ENCODE results near the gene MEF2B. TPM values are rescaled to one million over a fixed set of nuclear protein-coding genes. Genes with fewer than 3 reads are reported as not detected.

Gene MEF2B
- total RNA-seq, 1 experiment from 2014 or later = 1.3 TPM

DNA sequence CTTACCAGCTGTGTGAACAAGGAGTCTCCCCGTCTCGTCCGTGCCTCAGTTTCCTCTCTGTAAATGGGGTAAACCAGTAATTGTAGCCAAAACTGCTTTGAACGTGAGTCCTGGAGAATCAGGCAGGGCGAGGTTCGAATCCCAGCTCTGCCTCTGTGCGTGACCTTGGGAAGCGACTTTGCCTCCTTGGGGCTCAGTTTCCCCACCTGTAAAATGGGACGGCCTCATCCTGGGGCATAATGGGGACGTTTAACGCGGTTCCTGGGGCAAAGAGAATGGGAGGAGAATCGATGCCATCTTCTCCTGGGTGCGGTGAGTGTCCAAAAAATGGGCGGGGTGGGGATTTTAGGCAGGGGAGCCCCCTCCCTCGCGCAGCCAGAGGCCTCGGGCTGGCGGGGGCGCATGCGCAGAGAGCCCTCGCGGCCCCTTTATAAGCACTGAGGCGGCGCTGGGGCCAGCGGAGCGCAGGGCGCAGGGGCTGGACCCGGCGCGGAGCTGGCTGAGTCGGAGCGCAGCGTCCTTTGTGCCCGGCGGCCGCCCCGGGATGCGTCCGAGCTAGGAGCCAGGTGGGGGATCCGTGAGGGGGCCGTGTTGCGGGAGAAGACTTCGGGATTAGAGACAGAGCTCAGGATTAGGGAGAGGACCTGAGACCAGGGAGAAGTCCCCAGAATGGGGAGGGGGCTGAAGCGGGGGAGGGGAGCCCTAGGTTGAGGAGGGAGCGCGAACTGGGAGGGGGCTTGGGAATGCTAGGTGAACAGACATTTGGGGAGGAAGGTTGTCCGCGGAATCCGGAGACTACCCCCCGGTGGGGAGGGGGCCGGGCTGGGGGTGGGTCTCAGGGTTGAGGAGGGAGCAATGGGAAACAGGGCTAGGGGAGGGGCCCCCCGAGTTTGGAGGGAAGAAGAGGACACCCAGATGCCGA, 41.7 kb upstream of the MEF2B start, which contains the start of gene NCAN:
NCAN (plus strand) TSS at position 460 of the 922 bp plus-strand sequence. CDS start 4,996 bp downstream, outside the sequence.
- no peak within 1 kb of the TSS for H3K4ac ChIP-seq (ENCODE audit: low read depth, low read length)
- peak; percentile 47 for DNase-seq

More for the DNA sequence above, 41.7 kb upstream of the MEF2B start, which contains the start of gene NCAN:
- no peak within 1 kb of the TSS for H2BK15ac ChIP-seq (ENCODE audit: low read depth, low read length)
- no peak within 1 kb of the TSS for H4K8ac ChIP-seq (replicated peaks; ENCODE audit: insufficient read length, low read depth, low read length)
- no peak within 1 kb of the TSS for H3T11ph ChIP-seq (ENCODE audit: low read length)
- no peak for TF ChIP-seq CTCF (conservative IDR thresholded peaks at IDR 0.05)
- Mint-ChIP-seq H3K9me3 (peaks cover 0 to 8% of the 10 kb centered on the region in 2 experiments; a peak in 2 of 5 replicates), H3K27ac (no peak within 1 kb of the TSS; a peak in 1 of 7 replicates), H3K4me1 (peaks cover 4 to 27% of the 10 kb centered on the region in 2 experiments), H3K4me3 (peak within 1 kb of the TSS; percentile 61 to 83), H3K27me3 (ENCODE audit: low read depth) (peaks cover 96% of the 10 kb centered on the region), H3K36me3 (ENCODE audit: insufficient read depth in 1 of 3, low read depth in 3 of 3) (no peaks in the 10 kb centered on the region; a peak in 1 of 7 replicates)
- H4K5ac ChIP-seq (ENCODE audit: insufficient read length, low read depth, low read length) = no peak within 1 kb of the TSS
- no CpG with 5 or more reads among the region's 54 CpGs for WGBS (ENCODE audit: extremely low coverage, insufficient read length, low lambda C conversion rate)
- no peak within 1 kb of the TSS for H3K9ac ChIP-seq (ENCODE audit: extremely low read depth, insufficient read length, low read length)
- H3K23ac ChIP-seq (ENCODE audit: insufficient read length, low read depth, low read length) = no peak within 1 kb of the TSS
- H3K27ac ChIP-seq (ENCODE audit: insufficient read length, low read depth, low read length) = no peak within 1 kb of the TSS
- H2AK5ac ChIP-seq (ENCODE audit: insufficient read length, low read length) = no peak within 1 kb of the TSS
- H3K23me2 ChIP-seq (ENCODE audit: insufficient read length, low read depth, low read length, poor library complexity, severe bottlenecking) = peaks cover 11% of the 10 kb centered on the region
- H3K9me3 ChIP-seq (ENCODE audit: control insufficient read depth, low read depth, low read length) = no peaks in the 10 kb centered on the region
- H2BK5ac ChIP-seq (ENCODE audit: insufficient read length, low read length) = no peak within 1 kb of the TSS
- H2BK20ac ChIP-seq (ENCODE audit: low read depth, low read length, poor library complexity, severe bottlenecking) = no peak within 1 kb of the TSS
- no peaks in the 10 kb centered on the region for H3K79me1 ChIP-seq (ENCODE audit: insufficient read depth, low read depth, low read length, poor library complexity, severe bottlenecking)
- no peak within 1 kb of the TSS for H2BK120ac ChIP-seq (ENCODE audit: low read depth, low read length, poor library complexity, severe bottlenecking)
- H3K18ac ChIP-seq (ENCODE audit: insufficient read length, low read depth, low read length) = no peak within 1 kb of the TSS
- H3K56ac ChIP-seq (ENCODE audit: insufficient read length, low read depth, low read length) = no peak within 1 kb of the TSS
- H2BK12ac ChIP-seq (ENCODE audit: insufficient read length, low read depth, low read length) = no peak within 1 kb of the TSS
- H3K27me3 ChIP-seq (ENCODE audit: insufficient read depth, low read length) = peaks cover 36% of the 10 kb centered on the region
- no peak within 1 kb of the TSS for H2AFZ ChIP-seq (ENCODE audit: low read length)
- H3K79me2 ChIP-seq (ENCODE audit: insufficient read depth, low read length) = no peaks in the 10 kb centered on the region
- H3K4me2 ChIP-seq (ENCODE audit: insufficient read depth, insufficient read length, low read length) = peak within 1 kb of the TSS; percentile 47
- H3K4me1 ChIP-seq (ENCODE audit: insufficient read depth, low read length) = peaks cover 3% of the 10 kb centered on the region; the same call in 1 of the 2 replicates
- no peak within 1 kb of the TSS; the same call in 1 of the 2 replicates for H3K14ac ChIP-seq (ENCODE audit: insufficient read depth, low read length)
- H4K20me1 ChIP-seq (ENCODE audit: control insufficient read depth, insufficient read depth, insufficient read length) = no peaks in the 10 kb centered on the region
- no peak within 1 kb of the TSS for H4K91ac ChIP-seq (ENCODE audit: insufficient read length, low read depth, low read length)

All from H9 (cell line).